Stomach (tissue), 9 donors: ENCODE results near the gene TAX1BP1. TPM values are rescaled to one million over a fixed set of nuclear protein-coding genes. Genes with fewer than 3 reads are reported as not detected.

Experiments used
- DNase-seq, 2 donors: peaks; one replicate each; pipeline versions ENCODE4 v3.0.0 to v3.0.0-alpha.2; 2013 to 2019
- H3K27ac ChIP-seq, 5 donors: fragments of 200-600 bp in 4 of 5; sonication (generic) in 4 of 5; one replicate each; pipeline ENCODE4 v1.5.1; 2013 to 2019; ENCODE audit warnings: mild to moderate bottlenecking in 1 of 5, moderate library complexity in 1 of 5
- H3K27me3 ChIP-seq, 3 donors: fragments of 200-600 bp; sonication (generic); one replicate each; pipeline ENCODE4 v1.5.1; 2017 to 2019; ENCODE audit warnings: mixed run types in 1 of 3
- H3K36me3 ChIP-seq, 4 donors: fragments of 200-600 bp; sonication (generic); 1 replicate in 3 of 4; 2 replicates in 1 of 4; pipeline ENCODE4 v1.5.1; 2016 to 2019
- H3K4me1 ChIP-seq, 4 donors: fragments of 200-600 bp; sonication (generic); one replicate each; pipeline ENCODE4 v1.5.1; 2016 to 2019
- H3K4me3 ChIP-seq, 4 donors: fragments of 200-600 bp; sonication (generic) in 3 of 4; one replicate each; pipeline ENCODE4 v1.5.1; 2016 to 2019; ENCODE audit warnings: mild to moderate bottlenecking in 1 of 4
- H3K9me3 ChIP-seq, 4 donors: fragments of 200-600 bp; sonication (generic); one replicate each; pipeline ENCODE4 v1.5.1; 2016 to 2019
- CTCF ChIP-seq, 7 experiments: fragments of 450-650 bp in 4 of 7; fragments of 200-600 bp in 3 of 7; sonication (generic) in 3 of 7; IDR thresholded peaks; one replicate each; pipeline ENCODE4 v1.5.1; 2016 to 2019; ENCODE audit warnings: antibody characterized with exemption in 7 of 7, control low read depth in 2 of 7, mild to moderate bottlenecking in 1 of 7
- EP300 ChIP-seq: sonication (generic); formaldehyde crosslinking; IDR thresholded peaks from one replicate; pipeline ENCODE4 v1.6.1; 2017; ENCODE audit warnings: antibody characterized with exemption
- POLR2A ChIP-seq, 4 donors: fragments of 450-650 bp; IDR thresholded peaks; one replicate each; pipeline ENCODE4 v1.6.1; 2016; ENCODE audit warnings: antibody characterized with exemption in 4 of 4, control low read depth in 2 of 4, mild to moderate bottlenecking in 1 of 4, moderate library complexity in 1 of 4
- POLR2AphosphoS5 ChIP-seq, 3 donors: sonication (generic); formaldehyde crosslinking; IDR thresholded peaks; one replicate each; pipeline ENCODE4 v1.6.1; 2016; ENCODE audit warnings: antibody characterized with exemption in 3 of 3
- WGBS, 5 donors: extraction: QIAGEN DNeasy Blood & Tissue Kit in 3 of 5; methylation state at CpG; one replicate each; pipeline versions ENCODE4 v1.1.5 to v1.1.7; 2013 to 2018; 5-methylcytosine and 5-hydroxymethylcytosine counted together
- intact Hi-C: fragments of 100-400 bp; cut with DNase I; formaldehyde crosslinking; loops from one replicate; pipeline ENCODE4 v1.15.1; 2023; ENCODE audit warnings: low total_unique reads
- polyA plus RNA-seq, 3 donors: library from polyadenylated mRNA; stranded (reverse); fragments of 200-250 nt; gene quantifications; one replicate each; pipeline ENCODE4 v1.2.3, GENCODE V29; 2013
- total RNA-seq, 5 donors: library from RNA; depleted of rRNA; stranded (reverse); fragments of >200 nt; gene quantifications; one replicate each; pipeline versions ENCODE4 v1.1.0 to v1.2.3, GENCODE V29; 2014 to 2016
- donor health status: healthy with polysubstance abuse.
- donor health status: Bipolar disorder and iron deficiency.
- donor health status: healthy.

The TAX1BP1 gene
- total and polyA plus RNA-seq, 8 donors: 43.4 to 199 (median 71.0) TPM

DNA sequence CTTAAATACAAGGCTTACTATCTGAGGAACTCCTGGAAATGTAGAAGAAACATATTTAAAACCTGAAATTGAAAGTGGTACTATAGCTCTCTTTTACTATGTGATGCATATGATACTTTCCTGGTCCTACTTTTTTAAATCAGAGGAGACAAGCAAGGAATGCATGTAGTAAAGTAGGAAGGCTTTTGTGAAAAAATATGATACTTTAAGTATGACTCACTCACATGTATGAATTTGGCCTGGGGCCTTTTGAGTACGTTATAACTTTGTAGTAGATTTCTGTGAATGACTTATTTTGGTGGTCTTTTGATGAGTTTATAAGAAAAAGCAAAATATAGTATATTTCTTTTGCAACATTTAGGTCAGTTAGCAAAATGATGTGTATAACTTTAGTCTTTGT, 53.8 kb downstream of the TAX1BP1 start:
- Histone ChIP-seq H3K36me3 (peaks cover 14 to 83% (median 74%) of the 10 kb centered on the region in 4 donors), H3K4me1 (no peaks in the 10 kb centered on the region), H3K27ac (no peak overlapping the region), H3K4me3 (no peak overlapping the region), H3K27me3 (no peaks in the 10 kb centered on the region), H3K9me3 (no peaks in the 10 kb centered on the region)
- intact Hi-C loops: no loop called here
- WGBS, 5 donors: 69 to 76% (median 75%) methylated on average over 1 of the region's 1 CpG
- no peak for TF ChIP-seq POLR2AphosphoS5 (IDR thresholded peaks at IDR 0.05)
- TF ChIP-seq EP300: no peak
- TF ChIP-seq POLR2A (IDR thresholded peaks at IDR 0.05): no peak
- TF ChIP-seq CTCF (IDR thresholded peaks at IDR 0.05): no peak
- no peak for DNase-seq

DNA sequence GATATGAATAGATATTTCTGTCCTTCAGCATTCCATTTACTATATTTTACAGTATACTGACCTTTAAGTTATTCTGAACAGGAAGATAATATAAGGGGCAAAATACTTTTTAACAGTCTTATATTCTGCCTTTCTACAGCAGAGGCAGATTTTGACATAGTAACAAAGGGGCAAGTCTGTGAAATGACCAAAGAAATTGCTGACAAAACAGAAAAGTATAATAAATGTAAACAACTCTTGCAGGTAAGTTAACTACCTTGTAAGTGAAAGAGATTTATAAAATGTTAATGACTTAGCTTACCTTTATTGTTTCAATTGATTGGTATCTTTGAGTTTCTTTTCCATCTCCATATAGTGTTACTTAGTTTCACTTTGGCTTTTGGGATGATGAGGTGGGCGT, 56.0 kb downstream of the TAX1BP1 start:
- Histone ChIP-seq H3K27ac (no peak overlapping the region), H3K27me3 (no peaks in the 10 kb centered on the region), H3K9me3 (no peaks in the 10 kb centered on the region), H3K4me3 (no peak overlapping the region), H3K4me1 (no peaks in the 10 kb centered on the region), H3K36me3 (peaks cover 8 to 82% (median 70%) of the 10 kb centered on the region in 4 donors)
- intact Hi-C loops: no loop called here
- WGBS, 5 donors: 91 to 98% (median 97%) methylated on average over 1 of the region's 1 CpG
- TF ChIP-seq EP300 (no peak), POLR2A (IDR thresholded peaks at IDR 0.05) (no peak), CTCF (IDR thresholded peaks at IDR 0.05) (no peak), POLR2AphosphoS5 (IDR thresholded peaks at IDR 0.05) (no peak)
- no peak for DNase-seq

- H3K27me3 ChIP-seq: no peaks in the 10 kb centered on the region
- H3K4me3 ChIP-seq: no peak overlapping the region
- intact Hi-C loops: no loop called here
- H3K27ac ChIP-seq: no peak overlapping the region
- H3K36me3 ChIP-seq: peaks cover 8 to 77% (median 57%) of the 10 kb centered on the region in 4 donors
- no peaks in the 10 kb centered on the region for H3K4me1 ChIP-seq
- WGBS, 5 donors: 96 to 100% (median 97%) methylated on average over 2 of the region's 2 CpGs
- TF ChIP-seq CTCF (IDR thresholded peaks at IDR 0.05) (no peak), POLR2A (IDR thresholded peaks at IDR 0.05) (no peak), EP300 (no peak), POLR2AphosphoS5 (IDR thresholded peaks at IDR 0.05) (no peak)
- DNase-seq: no peak
- no peaks in the 10 kb centered on the region for H3K9me3 ChIP-seq
Measured at GRCh38 chr7:27799212-27799611, 59.2 kb downstream of the TAX1BP1 start.

GRCh38 chr7:27802999-27803398, 63.0 kb downstream of the TAX1BP1 start:
- Histone ChIP-seq H3K9me3 (no peaks in the 10 kb centered on the region), H3K36me3 (peaks cover 0 to 42% (median 27%) of the 10 kb centered on the region in 4 donors), H3K27ac (no peak overlapping the region), H3K27me3 (no peaks in the 10 kb centered on the region), H3K4me3 (no peak overlapping the region), H3K4me1 (no peaks in the 10 kb centered on the region)
- no peak for TF ChIP-seq POLR2AphosphoS5 (IDR thresholded peaks at IDR 0.05)
- TF ChIP-seq POLR2A (IDR thresholded peaks at IDR 0.05): no peak
- no peak for TF ChIP-seq CTCF (IDR thresholded peaks at IDR 0.05)
- TF ChIP-seq EP300: no peak
- intact Hi-C loops: no loop called here
- no peak for DNase-seq
- 86 to 94% (median 92%) methylated on average over 2 of the region's 2 CpGs for WGBS, 5 donors
